GM12801 (cell line): ENCODE results near the gene FXYD3.

Source experiments
- TF ChIP-seq, protein P1 (sequence below): IDR thresholded peaks from one replicate; pipeline ENCODE4 v1.5.1; 2011; ENCODE audit warnings: control low read depth; ENCODE audit not compliant: insufficient read length; ENCODE audit errors: extremely low read depth

The FXYD3 gene

DNA sequence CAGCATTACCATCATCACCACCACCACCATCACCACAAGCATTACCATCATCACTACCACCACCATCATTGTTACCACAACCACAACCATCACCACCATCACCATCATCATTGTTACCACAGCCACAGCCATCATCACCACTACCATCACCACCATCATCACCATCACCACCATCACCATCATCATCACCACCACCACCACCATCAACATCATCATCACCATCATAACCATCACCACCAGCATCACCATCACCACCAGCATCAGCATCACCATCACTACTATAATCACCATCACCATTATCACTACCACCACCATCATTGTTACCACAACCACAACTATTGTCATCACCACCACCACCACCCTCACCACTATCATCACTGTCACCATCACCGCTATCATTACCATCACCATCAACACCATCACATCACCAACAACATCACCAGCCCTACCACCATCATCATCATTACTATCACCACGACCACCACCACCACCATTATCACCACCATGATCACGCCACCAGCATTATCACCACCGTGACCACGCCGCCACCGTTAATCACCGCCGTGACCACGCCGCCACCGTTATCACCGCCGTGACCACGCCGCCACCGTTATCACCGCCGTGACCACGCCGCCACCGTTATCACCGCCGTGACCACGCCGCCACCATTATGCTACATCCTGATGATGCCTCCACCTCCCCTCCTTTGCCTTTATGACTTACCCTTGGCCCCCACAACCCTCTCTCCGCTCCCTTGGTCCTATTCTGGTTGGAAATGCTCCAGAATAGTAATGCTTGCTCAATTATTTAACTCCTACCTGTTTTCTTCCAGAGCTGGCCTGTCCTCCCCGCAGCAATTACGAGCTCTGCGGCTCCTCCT is 10.0 kb upstream of the FXYD3 start:
- TF ChIP-seq, protein P1, sequence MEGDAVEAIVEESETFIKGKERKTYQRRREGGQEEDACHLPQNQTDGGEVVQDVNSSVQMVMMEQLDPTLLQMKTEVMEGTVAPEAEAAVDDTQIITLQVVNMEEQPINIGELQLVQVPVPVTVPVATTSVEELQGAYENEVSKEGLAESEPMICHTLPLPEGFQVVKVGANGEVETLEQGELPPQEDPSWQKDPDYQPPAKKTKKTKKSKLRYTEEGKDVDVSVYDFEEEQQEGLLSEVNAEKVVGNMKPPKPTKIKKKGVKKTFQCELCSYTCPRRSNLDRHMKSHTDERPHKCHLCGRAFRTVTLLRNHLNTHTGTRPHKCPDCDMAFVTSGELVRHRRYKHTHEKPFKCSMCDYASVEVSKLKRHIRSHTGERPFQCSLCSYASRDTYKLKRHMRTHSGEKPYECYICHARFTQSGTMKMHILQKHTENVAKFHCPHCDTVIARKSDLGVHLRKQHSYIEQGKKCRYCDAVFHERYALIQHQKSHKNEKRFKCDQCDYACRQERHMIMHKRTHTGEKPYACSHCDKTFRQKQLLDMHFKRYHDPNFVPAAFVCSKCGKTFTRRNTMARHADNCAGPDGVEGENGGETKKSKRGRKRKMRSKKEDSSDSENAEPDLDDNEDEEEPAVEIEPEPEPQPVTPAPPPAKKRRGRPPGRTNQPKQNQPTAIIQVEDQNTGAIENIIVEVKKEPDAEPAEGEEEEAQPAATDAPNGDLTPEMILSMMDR: no peak

DNA sequence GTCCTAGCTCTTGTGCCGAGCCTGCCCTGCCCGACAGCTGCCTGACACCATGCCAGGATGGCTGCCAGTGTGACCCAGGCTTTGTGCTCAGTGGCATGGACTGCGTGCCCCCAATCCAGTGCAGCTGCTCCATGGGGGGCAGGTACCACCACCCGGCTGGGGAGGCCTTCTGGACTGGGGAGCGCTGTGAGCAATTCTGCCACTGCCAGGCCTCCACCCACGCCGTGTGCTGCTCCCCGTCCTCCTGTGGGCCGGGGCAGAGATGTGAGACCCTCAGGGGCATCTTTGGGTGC is 9.4 kb upstream of the FXYD3 start:
- TF ChIP-seq, protein P1: no peak

DNA sequence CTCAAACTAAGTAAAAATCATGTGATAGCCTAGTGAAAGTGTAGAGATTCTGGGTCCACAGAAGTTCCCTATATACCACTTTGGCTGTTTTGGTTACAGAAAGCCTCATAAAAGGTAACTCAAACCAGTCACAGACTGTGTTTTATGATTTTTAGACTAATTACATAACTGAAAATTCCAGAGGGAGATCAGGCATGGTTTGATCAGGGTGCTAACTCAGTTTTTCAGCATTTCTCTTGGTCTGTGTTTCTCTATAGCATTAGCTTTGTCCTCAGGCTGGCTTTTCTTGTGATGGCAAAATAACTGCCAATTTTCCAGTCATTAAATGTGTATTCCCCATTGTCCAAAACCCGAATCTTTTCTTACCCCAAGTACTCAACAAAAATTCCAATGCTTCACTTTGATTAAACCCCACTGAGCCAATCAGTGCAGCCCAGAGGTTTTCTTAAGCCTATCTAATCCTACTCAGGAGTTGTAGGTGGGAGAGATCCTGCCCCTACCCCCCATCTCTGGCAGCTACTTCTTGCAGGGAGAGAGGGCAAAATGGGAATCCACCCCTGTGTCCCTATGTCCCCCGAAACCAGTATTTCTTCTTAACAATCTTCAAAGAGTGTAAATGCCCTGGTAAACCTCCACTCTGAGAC is 8.6 kb upstream of the FXYD3 start:
- TF ChIP-seq, protein P1: no peak

DNA sequence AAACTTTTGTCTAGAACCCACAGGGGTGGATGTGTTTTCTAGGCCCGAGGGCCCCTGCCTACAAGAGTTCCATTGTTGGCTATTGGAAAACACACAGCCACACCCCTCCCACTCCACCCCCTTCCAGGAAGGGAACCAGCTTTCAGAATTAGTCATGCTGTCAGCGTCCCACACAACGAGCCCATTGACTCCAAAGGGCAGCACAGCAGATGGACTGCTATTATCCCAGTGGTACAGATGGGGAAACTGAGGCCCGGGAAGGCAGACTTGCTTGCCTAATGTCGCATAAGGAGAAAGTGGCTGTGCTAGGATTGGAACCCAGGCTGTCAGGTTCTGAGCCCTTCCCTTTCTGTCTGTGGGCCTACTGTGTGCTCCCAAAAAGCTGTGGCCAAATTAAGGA is 8.1 kb upstream of the FXYD3 start:
- TF ChIP-seq, protein P1: no peak

GRCh38 chr19:35108730-35109129 is 6.9 kb upstream of the FXYD3 start:
- TF ChIP-seq, protein P1: no peak

- TF ChIP-seq, protein P1: no peak
These were observed 6.1 kb upstream of the FXYD3 start for GRCh38 chr19:35109395-35110112.

GRCh38 chr19:35110974-35111373 is 4.6 kb upstream of the FXYD3 start:
- TF ChIP-seq, protein P1: no peak
